Kidney epithelial cell (primary cell): ENCODE results near the gene CNTN1. TPM values are rescaled to one million over a fixed set of nuclear protein-coding genes. Genes with fewer than 3 reads are reported as not detected.

Source experiments
- DNase-seq: peaks from one replicate; pipeline ENCODE4 v3.0.0-alpha.2; 2010; ENCODE audit warnings: low read depth
- H3K27me3 ChIP-seq: 2 replicates; pipeline ENCODE4 v1.6.0; 2011; ENCODE audit warnings: low read length; ENCODE audit not compliant: control insufficient read depth, insufficient read depth
- H3K36me3 ChIP-seq: 2 replicates; pipeline ENCODE4 v1.5.1; 2011; ENCODE audit warnings: low read length; ENCODE audit not compliant: control insufficient read depth, insufficient read depth
- H3K4me3 ChIP-seq: 2 replicates; pipeline ENCODE4 v1.5.1; 2011; ENCODE audit warnings: low read depth, mild to moderate bottlenecking, control low read depth, low read length
- CTCF ChIP-seq: IDR thresholded peaks from 2 replicates; pipeline ENCODE4 v1.5.1; 2011; ENCODE audit warnings: mild to moderate bottlenecking, moderate library complexity, low read length, control low read depth, inconsistent platforms; ENCODE audit not compliant: insufficient read depth, poor library complexity, severe bottlenecking
- total RNA-seq: library from RNA; depleted of rRNA; stranded (reverse); fragments of >200 nt; gene quantifications from 2 replicates; pipeline ENCODE4 v1.2.3, GENCODE V29; 2015

The CNTN1 gene
- total RNA-seq, 1 donor from 2014 or later, result 1.5 TPM

GRCh38 chr12:41061192-41061591, 369.0 kb downstream of the CNTN1 start:
- no peak for DNase-seq
- Histone ChIP-seq H3K4me3 (no peak overlapping the region), H3K36me3 (no peaks in the 10 kb centered on the region), H3K27me3 (no peaks in the 10 kb centered on the region)
- no peak for TF ChIP-seq CTCF

- DNase-seq, result no peak
- no peaks in the 10 kb centered on the region for H3K36me3 ChIP-seq
- TF ChIP-seq CTCF, result no peak
- H3K27me3 ChIP-seq, result no peaks in the 10 kb centered on the region
- no peak overlapping the region for H3K4me3 ChIP-seq
Measured at GRCh38 chr12:41064411-41064810, 372.2 kb downstream of the CNTN1 start.

- Histone ChIP-seq H3K36me3 (no peaks in the 10 kb centered on the region), H3K27me3 (no peaks in the 10 kb centered on the region), H3K4me3 (no peak overlapping the region)
- no peak for TF ChIP-seq CTCF
- no peak for DNase-seq
Measured at GRCh38 chr12:41067941-41068645, 375.9 kb downstream of the CNTN1 start.

GRCh38 chr12:41073633-41074472, 381.6 kb downstream of the CNTN1 start:
- Histone ChIP-seq H3K4me3 (no peak overlapping the region), H3K36me3 (no peaks in the 10 kb centered on the region), H3K27me3 (no peaks in the 10 kb centered on the region)
- TF ChIP-seq CTCF, result no peak
- no peak for DNase-seq

GRCh38 chr12:41074473-41074769, 382.2 kb downstream of the CNTN1 start:
- Histone ChIP-seq H3K4me3 (no peak overlapping the region), H3K36me3 (no peaks in the 10 kb centered on the region), H3K27me3 (no peaks in the 10 kb centered on the region)
- no peak for DNase-seq
- no peak for TF ChIP-seq CTCF
